GM21360 (cell line): ENCODE results near the gene GPR135.

Experiments
- ATAC-seq: cut with Tn5 transposase; IDR thresholded peaks from one replicate; pipeline ENCODE4 v1.9.1; 2021; ENCODE audit warnings: mild to moderate bottlenecking, moderate library complexity; ENCODE audit not compliant: unreplicated experiment

Gene GPR135

GRCh38 chr14:59424341-59425071 is 40.7 kb downstream of the GPR135 start:
- ATAC-seq, result no peak

GRCh38 chr14:59422069-59422881 is 42.9 kb downstream of the GPR135 start:
- ATAC-seq, result no peak

- ATAC-seq, result no peak
Measured at GRCh38 chr14:59419303-59419702, 45.9 kb downstream of the GPR135 start.

- no peak for ATAC-seq
Measured at GRCh38 chr14:59417311-59417710, 47.9 kb downstream of the GPR135 start.

GRCh38 chr14:59415836-59416602 is 49.2 kb downstream of the GPR135 start:
- no peak for ATAC-seq
